Left ventricle myocardium superior (tissue), 1 donor: Measurements from ENCODE around the gene LAMB4. TPM values are rescaled to one million over a fixed set of nuclear protein-coding genes. Genes with fewer than 3 reads are reported as not detected.
"Not testable (repeated sequence)": the region's sequence is repeated elsewhere in the genome, so short reads cannot be mapped to it uniquely, and the experiment has no call there.

Source experiments
- ATAC-seq: fragments of 200-7000 bp; cut with Tn5 transposase; one replicate; pipeline ENCODE4 v1.9.1; 2020; ENCODE audit warnings: mild to moderate bottlenecking, moderate library complexity
- DNase-seq: peaks from one replicate; pipeline ENCODE4 v3.0.0-alpha.2; 2020
- intact Hi-C: fragments of 100-400 bp; cut with micrococcal nuclease; formaldehyde crosslinking; loops from one replicate; pipeline ENCODE4 v1.11.0; 2022
- total RNA-seq: library from RNA; stranded (reverse); fragmentation: NEBNext Ultra II Directional; extraction: Animal tissue kit (Norgen Biotek cat#: 25700); gene quantifications from one replicate; pipeline ENCODE4 v1.2.1, GENCODE V29; 2021
- donor health status: DM: no; HTN: yes; CAD: no; lungs with severe emphysema.

The LAMB4 gene
- total RNA-seq, 1 donor from 2014 or later = 0.22 TPM

DNA sequence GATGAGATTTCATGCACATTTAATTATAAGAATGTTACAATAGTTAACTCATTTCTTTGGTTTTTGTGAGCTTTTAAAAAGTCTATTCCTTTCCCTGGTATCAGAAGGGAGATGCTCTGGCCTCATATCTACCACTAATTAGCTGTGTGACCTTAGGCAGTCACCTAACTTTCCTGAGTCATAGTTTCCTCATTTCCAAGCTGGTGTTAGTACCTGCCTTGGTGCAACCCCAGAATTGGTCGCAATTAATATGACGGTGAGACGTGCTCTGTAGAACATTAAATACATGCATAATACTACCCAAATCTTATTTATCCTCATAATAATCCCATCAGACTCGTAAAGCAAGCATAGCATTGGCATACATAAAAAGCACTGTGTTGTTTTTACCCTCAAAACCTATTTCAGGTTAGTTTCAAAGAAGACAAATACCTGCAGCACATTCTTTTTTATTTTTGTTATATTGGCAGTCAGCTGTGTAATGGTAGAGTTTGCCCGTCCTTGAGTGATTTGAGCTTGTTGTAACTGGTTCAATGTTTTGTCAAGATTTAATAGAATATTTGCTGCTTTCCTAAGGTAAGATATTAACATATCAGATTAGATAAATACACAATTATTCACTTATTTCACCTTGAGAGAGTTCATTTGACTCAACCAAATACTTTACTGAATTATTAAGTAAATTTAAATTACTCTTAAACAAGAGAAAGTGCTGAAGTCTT, 96.2 kb downstream of the LAMB4 start:
- DNase-seq = no peak
- ATAC-seq = no peak
- intact Hi-C loops = no loop called here

DNA sequence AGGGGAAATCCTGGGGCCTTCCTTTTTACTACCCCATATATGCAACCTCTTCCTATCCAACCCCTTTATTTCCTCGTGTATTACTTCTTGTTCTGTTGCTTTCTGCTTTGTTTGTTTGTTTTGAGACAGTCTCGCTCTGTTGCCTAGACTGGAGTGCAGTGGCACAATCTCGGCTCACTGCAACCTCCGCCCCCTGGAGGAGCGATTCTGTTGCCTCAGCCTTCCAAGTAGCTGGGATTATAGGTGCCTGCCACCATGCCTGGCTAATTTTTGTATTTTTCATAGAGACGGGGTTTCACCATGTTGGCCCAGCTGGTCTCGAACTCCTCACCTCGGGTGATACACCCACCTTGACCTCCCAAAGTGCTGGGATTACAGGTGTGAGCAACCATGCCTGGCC, 96.9 kb downstream of the LAMB4 start:
- ATAC-seq, intact Hi-C loops, DNase-seq: not testable (repeated sequence)

GRCh38 chr7:108030516-108030915, 99.6 kb downstream of the LAMB4 start:
- DNase-seq (no peak), ATAC-seq (no peak)
- intact Hi-C loops = no loop called here

- intact Hi-C loops = loop anchor here (10.0 kb wide), 1 partner anchor 46 kb away; no protein-coding TSS in a partner anchor
- ATAC-seq = no peak
Observed at GRCh38 chr7:108029034-108029433, 101.1 kb downstream of the LAMB4 start.

DNA sequence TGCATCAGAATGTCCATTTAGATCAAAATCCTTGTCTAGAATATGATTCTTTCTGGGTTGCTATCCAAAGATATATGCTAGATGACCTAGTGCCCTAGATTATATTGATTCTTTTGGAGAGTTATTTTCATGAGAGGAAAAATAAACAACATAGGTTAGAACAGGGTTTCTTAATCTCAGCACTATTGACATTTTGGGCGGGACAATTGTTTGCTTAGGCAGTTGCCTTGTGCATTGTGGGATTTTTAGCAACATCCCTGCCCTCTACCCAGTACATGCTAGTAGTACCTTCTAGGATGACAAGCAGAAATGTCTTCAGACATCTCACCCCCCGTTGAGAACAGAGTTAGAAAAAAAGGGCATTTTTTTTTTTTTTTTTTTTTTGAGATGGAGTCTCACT, 102.0 kb downstream of the LAMB4 start:
- DNase-seq (no peak), ATAC-seq (no peak)
- intact Hi-C loops = loop anchor here (10.0 kb wide), 1 partner anchor 47 kb away; no protein-coding TSS in a partner anchor

More at GRCh38 chr7:108029034-108029433, 101.1 kb downstream of the LAMB4 start:
- no peak for DNase-seq

DNA sequence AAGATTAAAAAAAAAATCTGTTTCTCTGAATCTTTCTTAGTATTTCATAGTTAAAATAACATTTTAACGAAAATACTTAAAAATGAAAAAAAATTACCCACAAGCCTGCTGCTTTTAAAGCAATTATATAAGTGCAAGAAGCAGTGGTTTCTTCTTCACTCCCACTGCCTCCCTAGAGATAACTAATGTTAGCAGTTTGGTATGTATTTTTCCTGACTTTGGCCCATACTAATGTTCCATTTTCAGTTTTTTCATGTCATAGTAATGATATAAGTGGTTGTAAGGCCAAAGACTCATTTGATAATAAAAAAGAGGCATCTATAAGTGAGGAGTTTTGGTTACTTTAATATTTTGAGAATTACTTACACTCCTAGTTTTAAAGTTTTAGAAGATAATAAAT, 102.9 kb downstream of the LAMB4 start:
- intact Hi-C loops = loop anchor here (10.0 kb wide), 1 partner anchor 48 kb away; no protein-coding TSS in a partner anchor
- no peak for ATAC-seq
- DNase-seq = no peak

DNA sequence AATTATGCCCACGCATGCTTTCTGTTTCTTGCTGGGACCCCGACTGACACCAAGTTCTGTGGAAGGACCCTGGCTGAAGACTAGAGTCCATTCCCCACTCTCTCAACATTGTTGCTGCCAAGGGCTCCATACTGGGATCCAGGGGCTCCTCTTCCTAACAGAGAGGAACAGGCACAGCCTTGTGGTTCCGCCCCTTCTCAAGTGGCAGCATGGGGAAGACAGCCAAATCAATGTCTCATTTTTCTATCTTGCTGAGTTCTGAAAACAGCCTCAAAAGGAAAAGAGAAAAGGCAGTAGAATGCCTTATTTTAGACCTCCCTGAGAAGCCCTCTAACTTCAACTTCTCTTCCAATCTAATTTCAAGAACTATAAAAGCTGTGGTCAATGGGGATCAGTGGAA, 103.5 kb downstream of the LAMB4 start:
- DNase-seq (no peak), ATAC-seq (no peak)
- intact Hi-C loops = loop anchor here (10.0 kb wide), 1 partner anchor 48 kb away; no protein-coding TSS in a partner anchor

- intact Hi-C loops = loop anchor here (10.0 kb wide), 1 partner anchor 49 kb away; no protein-coding TSS in a partner anchor
- DNase-seq (no peak), ATAC-seq (no peak)
Observed at GRCh38 chr7:108026116-108026515, 104.0 kb downstream of the LAMB4 start.

GRCh38 chr7:108024538-108024937, 105.6 kb downstream of the LAMB4 start:
- ATAC-seq (no peak), DNase-seq (no peak)
- intact Hi-C loops = loop anchor here (10.0 kb wide), 1 partner anchor 50 kb away; no protein-coding TSS in a partner anchor

- intact Hi-C loops = loop anchor here (10.0 kb wide), 1 partner anchor 54 kb away; no protein-coding TSS in a partner anchor
- ATAC-seq = no peak
- no peak for DNase-seq
Observed at GRCh38 chr7:108020585-108020984, 109.6 kb downstream of the LAMB4 start.

- ATAC-seq (no peak), DNase-seq (no peak)
- intact Hi-C loops = loop anchor here (10.0 kb wide), 1 partner anchor 544 kb away; the partner anchor contains the start of gene GPR22
Observed at GRCh38 chr7:108018668-108019067, 111.5 kb downstream of the LAMB4 start.

DNA sequence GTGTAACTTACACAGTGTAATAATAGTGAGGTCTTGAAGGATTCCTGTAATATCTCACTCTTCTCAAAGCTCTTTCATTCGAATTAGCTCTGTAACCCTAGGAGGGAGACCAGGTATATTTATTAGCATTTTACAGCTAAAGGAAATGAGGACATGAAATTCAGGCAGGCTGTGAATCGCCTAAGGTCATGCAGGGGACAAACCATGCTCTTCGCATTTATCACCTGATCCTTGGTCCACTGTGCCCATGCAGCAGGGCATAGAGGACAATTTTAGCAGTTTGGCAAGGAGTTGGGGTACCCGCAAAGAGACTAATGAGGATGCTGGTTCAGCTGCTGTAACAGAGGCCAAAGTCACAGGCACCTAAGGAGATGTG, 112.4 kb downstream of the LAMB4 start:
- ATAC-seq (peak; percentile 56), DNase-seq (no peak)
- intact Hi-C loops = loop anchor here (10.0 kb wide), 1 partner anchor 543 kb away; the partner anchor contains the start of gene GPR22

DNA sequence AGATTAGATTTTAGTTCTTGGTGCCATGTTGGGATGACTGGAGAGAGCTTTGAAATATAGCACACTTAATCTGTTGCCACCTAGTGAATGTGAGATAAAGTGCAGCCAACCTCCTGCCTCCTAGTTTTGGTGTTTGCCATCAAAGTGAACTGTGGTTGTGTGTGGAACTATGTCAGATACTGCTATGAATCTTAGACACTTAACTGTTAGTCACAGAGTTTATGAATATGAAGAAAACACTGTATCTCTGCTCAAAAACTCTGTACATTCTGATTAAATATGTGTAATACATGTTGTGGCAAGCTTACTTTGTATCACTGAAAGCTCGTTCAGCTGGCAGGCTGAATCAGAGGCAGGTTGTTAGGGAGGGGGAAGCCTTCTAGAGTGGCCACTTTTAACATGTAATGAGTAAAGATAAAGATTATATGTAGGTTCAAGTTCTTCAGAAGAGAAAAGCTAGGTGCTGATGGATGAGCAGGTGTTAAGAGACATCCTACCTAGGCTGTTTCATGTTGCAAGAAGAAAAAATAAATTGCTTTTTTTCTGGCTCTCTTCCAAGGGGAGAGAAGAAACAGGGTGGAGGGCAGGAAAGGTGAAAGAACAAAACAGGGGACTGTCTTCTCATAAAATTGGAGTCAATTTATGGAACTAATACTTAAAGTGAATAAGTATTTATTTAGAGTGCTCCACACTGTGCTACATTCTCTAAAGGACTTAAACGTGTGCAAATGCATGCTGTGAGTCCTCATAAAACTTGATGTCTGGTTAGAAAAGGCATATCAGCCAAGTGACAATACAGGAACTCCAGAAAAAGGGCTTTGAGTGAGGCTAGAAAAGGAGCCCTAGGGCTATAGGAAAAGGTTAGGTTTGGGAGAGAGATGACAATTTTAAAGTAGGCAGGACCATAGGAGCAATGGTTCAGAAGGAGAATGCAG, 113.1 kb downstream of the LAMB4 start:
- no peak for DNase-seq
- peak; percentile 67 for ATAC-seq
- intact Hi-C loops = loop anchor here (10.0 kb wide), 1 partner anchor 542 kb away; the partner anchor contains the start of gene GPR22

DNA sequence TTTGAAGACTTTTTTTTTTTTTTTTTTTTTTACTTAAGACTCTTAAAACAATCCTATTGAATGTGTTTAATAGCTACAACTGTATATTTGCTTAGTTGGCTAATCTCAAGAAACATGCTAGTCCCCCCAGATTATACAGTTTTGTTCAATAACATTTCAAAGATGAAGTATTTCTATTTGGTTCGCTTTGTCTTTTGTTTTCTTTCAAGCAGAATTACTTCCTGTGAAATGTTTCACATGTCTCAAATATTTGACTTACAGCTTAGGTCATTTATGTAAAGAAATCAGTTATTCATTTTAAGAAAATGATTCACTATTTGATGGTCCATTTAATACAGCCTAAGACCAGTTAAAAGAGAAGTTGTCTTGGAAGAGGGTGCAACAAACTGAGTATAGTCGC, 114.4 kb downstream of the LAMB4 start:
- no peak for ATAC-seq
- intact Hi-C loops = loop anchor here (10.0 kb wide), 1 partner anchor 541 kb away; the partner anchor contains the start of gene GPR22
- DNase-seq = no peak

GRCh38 chr7:108014747-108015682, 115.1 kb downstream of the LAMB4 start:
- intact Hi-C loops = loop anchor here (10.0 kb wide), 1 partner anchor 540 kb away; the partner anchor contains the start of gene GPR22
- no peak for DNase-seq
- ATAC-seq = no peak

DNA sequence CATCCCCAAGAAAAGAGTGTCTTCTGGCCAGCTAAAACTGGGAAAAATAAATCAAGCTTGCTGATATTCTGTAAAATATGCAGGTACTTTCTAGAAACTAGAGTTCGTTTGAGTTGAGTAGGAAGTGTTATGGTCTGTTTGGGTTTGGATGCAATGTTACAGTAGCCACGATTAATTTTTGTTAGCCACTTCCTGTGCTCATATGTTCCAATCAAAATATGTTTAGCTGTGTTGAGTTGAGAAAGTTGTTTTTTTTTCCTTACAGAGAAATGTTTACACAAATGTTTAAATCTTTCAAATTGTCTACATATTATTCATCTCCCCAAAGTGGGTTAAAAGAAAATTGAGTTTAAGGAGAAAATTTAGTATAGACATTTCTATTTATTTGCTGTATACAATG, 115.9 kb downstream of the LAMB4 start:
- no peak for DNase-seq
- no peak for ATAC-seq
- intact Hi-C loops = loop anchor here (10.0 kb wide), 1 partner anchor 539 kb away; the partner anchor contains the start of gene GPR22

DNA sequence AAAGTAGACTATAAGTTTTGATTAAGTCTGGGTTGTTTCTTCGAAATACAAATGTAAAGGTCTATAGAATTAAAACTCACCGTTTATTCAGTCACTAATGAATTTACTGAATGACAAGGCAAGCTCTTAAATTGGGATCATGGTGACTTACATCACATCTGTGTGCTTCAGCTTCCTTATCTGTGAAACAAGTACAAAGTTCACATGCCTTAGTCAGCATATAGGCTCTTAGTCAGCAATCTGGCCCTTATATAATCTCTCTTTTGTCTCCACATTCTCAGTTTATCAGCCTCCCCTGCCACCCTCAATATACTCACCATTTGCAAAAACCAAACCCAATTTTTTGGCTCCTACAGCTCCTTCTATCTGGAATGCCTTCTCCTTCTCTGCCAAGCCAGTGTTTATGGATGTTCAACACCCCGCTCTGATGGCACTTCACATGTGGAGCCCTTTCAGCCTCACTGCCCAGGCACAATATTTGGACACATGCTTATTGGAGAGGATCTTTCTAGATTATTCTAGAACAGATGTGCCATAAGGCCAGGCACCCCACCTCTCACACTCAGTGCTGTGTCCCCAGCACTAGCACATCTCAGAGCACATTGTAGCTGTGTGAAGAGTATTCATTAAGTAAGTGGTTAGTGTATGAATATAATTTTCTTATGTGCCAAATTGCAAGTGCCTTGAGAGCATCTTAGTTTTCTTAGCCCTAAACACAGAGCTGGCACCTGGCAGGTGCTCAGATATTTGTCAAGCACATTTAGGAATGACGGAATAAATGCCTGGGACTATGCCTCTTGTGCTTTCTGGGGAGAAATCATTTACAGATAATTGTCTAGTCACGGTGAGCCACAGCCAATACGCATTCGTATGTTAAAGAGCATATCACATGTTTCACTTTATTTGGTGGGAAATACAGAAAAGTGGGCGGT, 117.4 kb downstream of the LAMB4 start:
- intact Hi-C loops = loop anchor here (10.0 kb wide), 1 partner anchor 538 kb away; the partner anchor contains the start of gene GPR22
- ATAC-seq (peak; percentile 55), DNase-seq (no peak)
